ENCODE data around the gene GUCY2F.

The GUCY2F gene

DNA sequence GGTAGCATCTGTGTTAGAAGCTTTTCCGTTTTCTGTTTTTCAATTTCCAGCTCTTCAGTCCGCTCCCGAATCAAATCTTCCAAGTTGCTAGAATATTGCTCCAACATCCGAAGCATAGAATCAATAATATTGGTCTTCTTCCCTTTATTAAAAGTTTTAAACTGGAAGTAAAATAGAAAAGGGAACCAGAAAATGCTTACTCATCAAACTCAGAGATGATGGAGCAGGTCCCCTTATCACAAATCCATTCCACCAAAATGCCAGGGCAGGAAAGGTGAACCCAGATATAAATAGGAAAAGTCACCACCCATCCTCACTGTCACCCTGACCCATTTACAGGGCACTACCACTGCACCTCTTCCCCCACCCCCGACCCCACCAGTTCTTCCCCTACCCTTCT, 89.0 kb downstream of the GUCY2F start:
- Histone ChIP-seq H3K36me3 (ENCODE audit: insufficient read depth, low read length) (no peaks in the 10 kb centered on the region), H3K9ac (ENCODE audit: low read depth, low read length, poor library complexity, severe bottlenecking) (no peak overlapping the region), H3F3A (ENCODE audit: low read depth) (no peaks in the 10 kb centered on the region), H3K9me3 (ENCODE audit: insufficient read depth, low read depth, low read length) (no peaks in the 10 kb centered on the region), H3K4me3 (ENCODE audit: low read length, poor library complexity, severe bottlenecking) (no peak overlapping the region), H2AFZ (ENCODE audit: low read length) (no peak overlapping the region), H3K9me2 (replicated peaks; ENCODE audit: low read depth, low read length) (no peaks in the 10 kb centered on the region), H3K79me2 (ENCODE audit: insufficient read depth, low read length) (no peaks in the 10 kb centered on the region), H3K4me1 (ENCODE audit: insufficient read depth, low read length, poor library complexity, severe bottlenecking) (no peaks in the 10 kb centered on the region), H3K4me2 (ENCODE audit: low read depth, low read length, poor library complexity, severe bottlenecking) (no peak overlapping the region), H4K20me1 (ENCODE audit: insufficient read depth, low read length, poor library complexity, severe bottlenecking) (no peaks in the 10 kb centered on the region), H3K27me3 (ENCODE audit: insufficient read depth, low read length, poor library complexity, severe bottlenecking) (no peaks in the 10 kb centered on the region)
- TF ChIP-seq, protein P1, sequence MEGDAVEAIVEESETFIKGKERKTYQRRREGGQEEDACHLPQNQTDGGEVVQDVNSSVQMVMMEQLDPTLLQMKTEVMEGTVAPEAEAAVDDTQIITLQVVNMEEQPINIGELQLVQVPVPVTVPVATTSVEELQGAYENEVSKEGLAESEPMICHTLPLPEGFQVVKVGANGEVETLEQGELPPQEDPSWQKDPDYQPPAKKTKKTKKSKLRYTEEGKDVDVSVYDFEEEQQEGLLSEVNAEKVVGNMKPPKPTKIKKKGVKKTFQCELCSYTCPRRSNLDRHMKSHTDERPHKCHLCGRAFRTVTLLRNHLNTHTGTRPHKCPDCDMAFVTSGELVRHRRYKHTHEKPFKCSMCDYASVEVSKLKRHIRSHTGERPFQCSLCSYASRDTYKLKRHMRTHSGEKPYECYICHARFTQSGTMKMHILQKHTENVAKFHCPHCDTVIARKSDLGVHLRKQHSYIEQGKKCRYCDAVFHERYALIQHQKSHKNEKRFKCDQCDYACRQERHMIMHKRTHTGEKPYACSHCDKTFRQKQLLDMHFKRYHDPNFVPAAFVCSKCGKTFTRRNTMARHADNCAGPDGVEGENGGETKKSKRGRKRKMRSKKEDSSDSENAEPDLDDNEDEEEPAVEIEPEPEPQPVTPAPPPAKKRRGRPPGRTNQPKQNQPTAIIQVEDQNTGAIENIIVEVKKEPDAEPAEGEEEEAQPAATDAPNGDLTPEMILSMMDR (conservative IDR thresholded peaks at IDR 0.05; ENCODE audit: low read length), result no peak

DNA sequence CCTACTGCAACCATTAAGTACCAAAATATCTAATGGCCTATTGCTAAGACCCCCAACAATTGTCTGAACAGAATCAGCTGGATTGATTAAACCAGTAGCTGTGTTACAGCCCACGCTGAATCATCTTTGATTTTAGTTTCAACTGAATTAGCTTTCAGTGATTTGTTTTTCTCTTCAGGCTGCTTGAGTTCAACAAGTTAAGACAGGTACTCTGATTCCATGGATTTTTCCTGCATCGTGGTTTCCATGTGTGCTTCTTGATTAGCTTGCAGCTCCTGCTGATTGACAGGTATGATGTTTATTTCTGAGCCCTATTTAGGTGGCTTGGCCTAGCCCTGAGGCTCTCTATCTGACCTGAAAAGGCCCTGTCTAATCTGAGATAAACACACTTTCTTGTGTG, 91.3 kb downstream of the GUCY2F start:
- no peaks in the 10 kb centered on the region for H3K79me2 ChIP-seq (ENCODE audit: insufficient read depth, low read length)
- H3K9me3 ChIP-seq (ENCODE audit: insufficient read depth, low read depth, low read length), result no peaks in the 10 kb centered on the region
- no peaks in the 10 kb centered on the region for H3K9me2 ChIP-seq (replicated peaks; ENCODE audit: low read depth, low read length)
- no peak overlapping the region for H3K4me2 ChIP-seq (ENCODE audit: low read depth, low read length, poor library complexity, severe bottlenecking)
- no peaks in the 10 kb centered on the region for H3K4me1 ChIP-seq (ENCODE audit: insufficient read depth, low read length, poor library complexity, severe bottlenecking)
- no peak overlapping the region for H3K9ac ChIP-seq (ENCODE audit: low read depth, low read length, poor library complexity, severe bottlenecking)
- H4K20me1 ChIP-seq (ENCODE audit: insufficient read depth, low read length, poor library complexity, severe bottlenecking), result no peaks in the 10 kb centered on the region
- H3F3A ChIP-seq (ENCODE audit: low read depth), result no peaks in the 10 kb centered on the region
- no peak overlapping the region for H2AFZ ChIP-seq (ENCODE audit: low read length)
- no peaks in the 10 kb centered on the region for H3K27me3 ChIP-seq (ENCODE audit: insufficient read depth, low read length, poor library complexity, severe bottlenecking)
- no peaks in the 10 kb centered on the region for H3K36me3 ChIP-seq (ENCODE audit: insufficient read depth, low read length)
- TF ChIP-seq EZH2phosphoT487 (IDR thresholded peaks at IDR 0.05; ENCODE audit: borderline replicate concordance), result no peak
- TF ChIP-seq, protein P1 (conservative IDR thresholded peaks at IDR 0.05; ENCODE audit: low read length), result no peak
- no peak overlapping the region for H3K4me3 ChIP-seq (ENCODE audit: low read length, poor library complexity, severe bottlenecking)

DNA sequence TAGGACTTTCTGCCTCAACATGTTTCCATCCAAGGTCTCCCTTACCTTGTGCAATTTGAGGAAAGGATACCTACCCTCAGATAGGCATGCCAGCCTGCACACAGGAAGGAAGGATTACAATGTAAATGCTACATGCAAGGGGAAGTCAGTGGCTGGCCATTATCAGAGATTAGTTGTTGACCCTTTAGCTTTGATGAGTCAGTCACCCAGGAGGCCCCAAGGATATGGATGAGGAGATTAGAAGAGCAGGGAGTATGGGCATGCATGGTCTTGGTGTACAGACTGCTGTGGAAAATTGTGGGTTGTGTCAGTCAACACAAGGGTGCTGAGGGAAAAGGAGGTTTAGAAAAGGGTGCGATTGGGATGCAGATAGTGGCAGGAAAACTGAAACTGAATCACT, 92.0 kb downstream of the GUCY2F start:
- Histone ChIP-seq H3K36me3 (ENCODE audit: insufficient read depth, low read length) (no peaks in the 10 kb centered on the region), H3K4me2 (ENCODE audit: low read depth, low read length, poor library complexity, severe bottlenecking) (no peak overlapping the region), H4K20me1 (ENCODE audit: insufficient read depth, low read length, poor library complexity, severe bottlenecking) (no peaks in the 10 kb centered on the region), H3K9me2 (replicated peaks; ENCODE audit: low read depth, low read length) (no peaks in the 10 kb centered on the region), H3K9ac (ENCODE audit: low read depth, low read length, poor library complexity, severe bottlenecking) (no peak overlapping the region), H3F3A (ENCODE audit: low read depth) (no peaks in the 10 kb centered on the region), H3K27me3 (ENCODE audit: insufficient read depth, low read length, poor library complexity, severe bottlenecking) (no peaks in the 10 kb centered on the region), H3K79me2 (ENCODE audit: insufficient read depth, low read length) (no peaks in the 10 kb centered on the region), H3K4me3 (ENCODE audit: low read length, poor library complexity, severe bottlenecking) (no peak overlapping the region), H3K9me3 (ENCODE audit: insufficient read depth, low read depth, low read length) (no peaks in the 10 kb centered on the region), H2AFZ (ENCODE audit: low read length) (no peak overlapping the region), H3K4me1 (ENCODE audit: insufficient read depth, low read length, poor library complexity, severe bottlenecking) (no peaks in the 10 kb centered on the region)
- TF ChIP-seq, protein P1 (conservative IDR thresholded peaks at IDR 0.05; ENCODE audit: low read length), result no peak
- TF ChIP-seq EZH2phosphoT487 (IDR thresholded peaks at IDR 0.05; ENCODE audit: borderline replicate concordance), result no peak

Data from Loucy (cell line).